ENCODE data around the gene ERAP2.
"Not testable (repeated sequence)": the region's sequence is repeated elsewhere in the genome, so short reads cannot be mapped to it uniquely, and the experiment has no call there.

Gene ERAP2

GRCh38 chr5:96875791-96876291, 459 bp upstream of the ERAP2 start:
- H3K27ac ChIP-seq (ENCODE audit: low read length), result peak overlapping the region; percentile 58
- peaks cover 4 to 9% of the 10 kb centered on the region in 2 donors for H3K36me3 ChIP-seq (ENCODE audit: control insufficient read depth in 2 of 2, insufficient read depth in 2 of 2, low read length in 2 of 2)
- peaks cover 5% of the 10 kb centered on the region for H3K4me1 ChIP-seq (ENCODE audit: control insufficient read depth, insufficient read depth, low read length)
- peak overlapping the region; percentile 62 to 76 for H3K9ac ChIP-seq (ENCODE audit: low read length in 2 of 2)
- H3K9me3 ChIP-seq (ENCODE audit: control insufficient read depth in 2 of 2, low read length in 2 of 2), result no peaks in the 10 kb centered on the region
- H3K4me3 ChIP-seq (ENCODE audit: low read length in 2 of 2), result peak overlapping the region; percentile 88 to 95
- no peaks in the 10 kb centered on the region for H3K27me3 ChIP-seq (ENCODE audit: control insufficient read depth in 1 of 2, insufficient read depth in 2 of 2, low read length in 2 of 2)

- not testable (repeated sequence) for H3K27me3 ChIP-seq (ENCODE audit: control insufficient read depth in 1 of 2, insufficient read depth in 2 of 2, low read length in 2 of 2); H3K27ac ChIP-seq (ENCODE audit: low read length); H3K9ac ChIP-seq (ENCODE audit: low read length in 2 of 2); H3K9me3 ChIP-seq (ENCODE audit: control insufficient read depth in 2 of 2, low read length in 2 of 2); H3K4me1 ChIP-seq (ENCODE audit: control insufficient read depth, insufficient read depth, low read length)
- Histone ChIP-seq H3K4me3 (ENCODE audit: low read length in 2 of 2) (peak overlapping the region; percentile 88 to 95), H3K36me3 (ENCODE audit: control insufficient read depth in 2 of 2, insufficient read depth in 2 of 2, low read length in 2 of 2) (peaks cover 10 to 16% of the 10 kb centered on the region in 2 donors)
These were observed 723 bp downstream of the ERAP2 start for GRCh38 chr5:96876977-96877469.

GRCh38 chr5:96879665-96880064, 3.4 kb downstream of the ERAP2 start:
- Histone ChIP-seq H3K27ac (ENCODE audit: low read length) (no peak overlapping the region), H3K4me1 (ENCODE audit: control insufficient read depth, insufficient read depth, low read length) (peaks cover 10% of the 10 kb centered on the region), H3K27me3 (ENCODE audit: control insufficient read depth in 1 of 2, insufficient read depth in 2 of 2, low read length in 2 of 2) (no peaks in the 10 kb centered on the region), H3K9me3 (ENCODE audit: control insufficient read depth in 2 of 2, low read length in 2 of 2) (no peaks in the 10 kb centered on the region), H3K9ac (ENCODE audit: low read length in 2 of 2) (no peak overlapping the region), H3K36me3 (ENCODE audit: control insufficient read depth in 2 of 2, insufficient read depth in 2 of 2, low read length in 2 of 2) (peaks cover 10 to 17% of the 10 kb centered on the region in 2 donors), H3K4me3 (ENCODE audit: low read length in 2 of 2) (no peak overlapping the region)

GRCh38 chr5:96880444-96881164, 4.3 kb downstream of the ERAP2 start:
- H3K27me3 ChIP-seq (ENCODE audit: control insufficient read depth in 1 of 2, insufficient read depth in 2 of 2, low read length in 2 of 2), result no peaks in the 10 kb centered on the region
- H3K9me3 ChIP-seq (ENCODE audit: control insufficient read depth in 2 of 2, low read length in 2 of 2), result no peaks in the 10 kb centered on the region
- H3K4me3 ChIP-seq (ENCODE audit: low read length in 2 of 2), result no peak overlapping the region
- no peak overlapping the region for H3K9ac ChIP-seq (ENCODE audit: low read length in 2 of 2)
- H3K36me3 ChIP-seq (ENCODE audit: control insufficient read depth in 2 of 2, insufficient read depth in 2 of 2, low read length in 2 of 2), result peaks cover 10 to 17% of the 10 kb centered on the region in 2 donors
- no peak overlapping the region for H3K27ac ChIP-seq (ENCODE audit: low read length)
- peaks cover 10% of the 10 kb centered on the region for H3K4me1 ChIP-seq (ENCODE audit: control insufficient read depth, insufficient read depth, low read length)

GRCh38 chr5:96881511-96882115, 5.3 kb downstream of the ERAP2 start:
- Histone ChIP-seq H3K36me3 (ENCODE audit: control insufficient read depth in 2 of 2, insufficient read depth in 2 of 2, low read length in 2 of 2) (peaks cover 10 to 19% of the 10 kb centered on the region in 2 donors), H3K4me3 (ENCODE audit: low read length in 2 of 2) (no peak overlapping the region), H3K4me1 (ENCODE audit: control insufficient read depth, insufficient read depth, low read length) (peaks cover 10% of the 10 kb centered on the region), H3K27ac (ENCODE audit: low read length) (no peak overlapping the region), H3K9me3 (ENCODE audit: control insufficient read depth in 2 of 2, low read length in 2 of 2) (no peaks in the 10 kb centered on the region), H3K27me3 (ENCODE audit: control insufficient read depth in 1 of 2, insufficient read depth in 2 of 2, low read length in 2 of 2) (no peaks in the 10 kb centered on the region), H3K9ac (ENCODE audit: low read length in 2 of 2) (no peak overlapping the region)

- no peak overlapping the region for H3K4me3 ChIP-seq (ENCODE audit: low read length in 2 of 2)
- H3K9ac ChIP-seq (ENCODE audit: low read length in 2 of 2), result no peak overlapping the region
- no peaks in the 10 kb centered on the region for H3K9me3 ChIP-seq (ENCODE audit: control insufficient read depth in 2 of 2, low read length in 2 of 2)
- H3K27me3 ChIP-seq (ENCODE audit: control insufficient read depth in 1 of 2, insufficient read depth in 2 of 2, low read length in 2 of 2), result no peaks in the 10 kb centered on the region
- peaks cover 10 to 19% of the 10 kb centered on the region in 2 donors for H3K36me3 ChIP-seq (ENCODE audit: control insufficient read depth in 2 of 2, insufficient read depth in 2 of 2, low read length in 2 of 2)
- no peak overlapping the region for H3K27ac ChIP-seq (ENCODE audit: low read length)
- H3K4me1 ChIP-seq (ENCODE audit: control insufficient read depth, insufficient read depth, low read length), result peaks cover 10% of the 10 kb centered on the region
These were observed 7.6 kb downstream of the ERAP2 start for GRCh38 chr5:96883871-96884270.

GRCh38 chr5:96884995-96885394, 8.7 kb downstream of the ERAP2 start:
- Histone ChIP-seq H3K9ac (ENCODE audit: low read length in 2 of 2) (no peak overlapping the region), H3K36me3 (ENCODE audit: control insufficient read depth in 2 of 2, insufficient read depth in 2 of 2, low read length in 2 of 2) (peaks cover 14 to 18% of the 10 kb centered on the region in 2 donors), H3K4me1 (ENCODE audit: control insufficient read depth, insufficient read depth, low read length) (peaks cover 10% of the 10 kb centered on the region), H3K9me3 (ENCODE audit: control insufficient read depth in 2 of 2, low read length in 2 of 2) (no peaks in the 10 kb centered on the region), H3K27me3 (ENCODE audit: control insufficient read depth in 1 of 2, insufficient read depth in 2 of 2, low read length in 2 of 2) (no peaks in the 10 kb centered on the region), H3K27ac (ENCODE audit: low read length) (no peak overlapping the region), H3K4me3 (ENCODE audit: low read length in 2 of 2) (no peak overlapping the region)

- H3K27me3 ChIP-seq (ENCODE audit: control insufficient read depth in 1 of 2, insufficient read depth in 2 of 2, low read length in 2 of 2), result no peaks in the 10 kb centered on the region
- H3K9ac ChIP-seq (ENCODE audit: low read length in 2 of 2), result no peak overlapping the region
- no peaks in the 10 kb centered on the region for H3K9me3 ChIP-seq (ENCODE audit: control insufficient read depth in 2 of 2, low read length in 2 of 2)
- H3K27ac ChIP-seq (ENCODE audit: low read length), result no peak overlapping the region
- peaks cover 11 to 13% of the 10 kb centered on the region in 2 donors for H3K36me3 ChIP-seq (ENCODE audit: control insufficient read depth in 2 of 2, insufficient read depth in 2 of 2, low read length in 2 of 2)
- no peak overlapping the region for H3K4me3 ChIP-seq (ENCODE audit: low read length in 2 of 2)
- H3K4me1 ChIP-seq (ENCODE audit: control insufficient read depth, insufficient read depth, low read length), result peaks cover 10% of the 10 kb centered on the region
These were observed 9.4 kb downstream of the ERAP2 start for GRCh38 chr5:96885518-96886338.

- Histone ChIP-seq H3K27ac (ENCODE audit: low read length) (no peak overlapping the region), H3K36me3 (ENCODE audit: control insufficient read depth in 2 of 2, insufficient read depth in 2 of 2, low read length in 2 of 2) (peaks cover 5 to 6% of the 10 kb centered on the region in 2 donors), H3K4me1 (ENCODE audit: control insufficient read depth, insufficient read depth, low read length) (no peaks in the 10 kb centered on the region), H3K27me3 (ENCODE audit: control insufficient read depth in 1 of 2, insufficient read depth in 2 of 2, low read length in 2 of 2) (no peaks in the 10 kb centered on the region), H3K9me3 (ENCODE audit: control insufficient read depth in 2 of 2, low read length in 2 of 2) (no peaks in the 10 kb centered on the region), H3K9ac (ENCODE audit: low read length in 2 of 2) (no peak overlapping the region), H3K4me3 (ENCODE audit: low read length in 2 of 2) (no peak overlapping the region)
These were observed 17.0 kb downstream of the ERAP2 start for GRCh38 chr5:96893342-96893741.

- no peak overlapping the region for H3K4me3 ChIP-seq (ENCODE audit: low read length in 2 of 2)
- H3K27ac ChIP-seq (ENCODE audit: low read length), result no peak overlapping the region
These were observed 20.0 kb downstream of the ERAP2 start for GRCh38 chr5:96896276-96896675.

More at GRCh38 chr5:96896276-96896675, 20.0 kb downstream of the ERAP2 start:
- H3K9me3 ChIP-seq (ENCODE audit: control insufficient read depth in 2 of 2, low read length in 2 of 2), result no peaks in the 10 kb centered on the region
- no peaks in the 10 kb centered on the region for H3K27me3 ChIP-seq (ENCODE audit: control insufficient read depth in 1 of 2, insufficient read depth in 2 of 2, low read length in 2 of 2)
- H3K9ac ChIP-seq (ENCODE audit: low read length in 2 of 2), result no peak overlapping the region
- peaks cover 4 to 8% of the 10 kb centered on the region in 2 donors for H3K36me3 ChIP-seq (ENCODE audit: control insufficient read depth in 2 of 2, insufficient read depth in 2 of 2, low read length in 2 of 2)
- H3K4me1 ChIP-seq (ENCODE audit: control insufficient read depth, insufficient read depth, low read length), result no peaks in the 10 kb centered on the region

Measured in stomach smooth muscle (tissue), 2 donors.